Progenitor cell of endocrine pancreas (in vitro differentiated cells): ENCODE data around the gene TTC28. TPM values are rescaled to one million over a fixed set of nuclear protein-coding genes. Genes with fewer than 3 reads are reported as not detected.
"Not testable (repeated sequence)": the region's sequence is repeated elsewhere in the genome, so short reads cannot be mapped to it uniquely, and the experiment has no call there.

Experiments
- DNase-seq: peaks from one replicate; pipeline ENCODE4 v3.0.0; 2021; ENCODE audit warnings: low spot score; ENCODE audit not compliant: unreplicated experiment
- H3K27ac Mint-ChIP-seq: 2 replicates; pipeline ENCODE4 v1.8.0; 2021; ENCODE audit warnings: mild to moderate bottlenecking, moderate library complexity, mixed read lengths
- H3K27me3 Mint-ChIP-seq: 2 replicates; pipeline ENCODE4 v1.8.0; 2021; ENCODE audit warnings: mixed read lengths
- H3K36me3 Mint-ChIP-seq: 2 replicates; pipeline ENCODE4 v1.8.0; 2022; ENCODE audit warnings: mixed read lengths; ENCODE audit not compliant: insufficient read depth
- H3K4me1 Mint-ChIP-seq: 2 replicates; pipeline ENCODE4 v1.8.0; 2021; ENCODE audit warnings: low read depth, mixed read lengths
- H3K4me3 Mint-ChIP-seq: 2 replicates; pipeline ENCODE4 v1.8.0; 2021; ENCODE audit warnings: low read depth, mild to moderate bottlenecking, moderate library complexity, mixed read lengths
- H3K9me3 Mint-ChIP-seq: 2 replicates; pipeline ENCODE4 v1.8.0; 2021; ENCODE audit warnings: low read depth, mixed read lengths
- total RNA-seq: library from RNA; stranded (reverse); gene quantifications from 2 replicates; pipeline ENCODE4 v1.2.1, GENCODE V29; 2021
- TF ChIP-seq, protein P1 (sequence below): fragments of 200-600 bp; sonication (generic); IDR thresholded peaks from one replicate; pipeline ENCODE4 v1.5.0; 2021; ENCODE audit warnings: antibody characterized with exemption, mild to moderate bottlenecking; ENCODE audit not compliant: unreplicated experiment

Gene TTC28
- total RNA-seq, 1 donor from 2014 or later = 35.2 TPM

DNA sequence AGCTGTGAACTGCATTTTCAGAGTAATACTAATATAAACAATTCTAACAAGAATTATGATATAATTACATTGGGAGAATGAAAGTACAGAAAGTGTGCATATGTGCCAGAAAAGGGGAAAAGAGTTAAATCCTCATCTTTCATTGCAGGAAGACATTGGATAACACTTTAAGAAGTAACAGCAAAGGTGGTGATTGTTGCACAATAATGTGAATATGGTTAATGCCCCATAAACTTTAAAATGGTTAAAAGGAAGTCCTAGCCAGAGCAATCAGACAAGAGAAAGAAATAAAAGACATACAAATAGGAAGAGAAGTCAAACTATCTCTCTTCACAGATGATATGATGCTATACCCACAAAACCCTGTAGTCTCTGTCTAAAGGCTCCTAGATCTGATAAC lies 111.5 kb downstream of the TTC28 start:
- H3K36me3 Mint-ChIP-seq = no peaks in the 10 kb centered on the region
- DNase-seq = no peak
- no peaks in the 10 kb centered on the region for H3K27me3 Mint-ChIP-seq
- TF ChIP-seq, protein P1, sequence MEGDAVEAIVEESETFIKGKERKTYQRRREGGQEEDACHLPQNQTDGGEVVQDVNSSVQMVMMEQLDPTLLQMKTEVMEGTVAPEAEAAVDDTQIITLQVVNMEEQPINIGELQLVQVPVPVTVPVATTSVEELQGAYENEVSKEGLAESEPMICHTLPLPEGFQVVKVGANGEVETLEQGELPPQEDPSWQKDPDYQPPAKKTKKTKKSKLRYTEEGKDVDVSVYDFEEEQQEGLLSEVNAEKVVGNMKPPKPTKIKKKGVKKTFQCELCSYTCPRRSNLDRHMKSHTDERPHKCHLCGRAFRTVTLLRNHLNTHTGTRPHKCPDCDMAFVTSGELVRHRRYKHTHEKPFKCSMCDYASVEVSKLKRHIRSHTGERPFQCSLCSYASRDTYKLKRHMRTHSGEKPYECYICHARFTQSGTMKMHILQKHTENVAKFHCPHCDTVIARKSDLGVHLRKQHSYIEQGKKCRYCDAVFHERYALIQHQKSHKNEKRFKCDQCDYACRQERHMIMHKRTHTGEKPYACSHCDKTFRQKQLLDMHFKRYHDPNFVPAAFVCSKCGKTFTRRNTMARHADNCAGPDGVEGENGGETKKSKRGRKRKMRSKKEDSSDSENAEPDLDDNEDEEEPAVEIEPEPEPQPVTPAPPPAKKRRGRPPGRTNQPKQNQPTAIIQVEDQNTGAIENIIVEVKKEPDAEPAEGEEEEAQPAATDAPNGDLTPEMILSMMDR = no peak
- H3K9me3 Mint-ChIP-seq = no peaks in the 10 kb centered on the region
- H3K27ac Mint-ChIP-seq = no peak overlapping the region
- peaks cover 4% of the 10 kb centered on the region for H3K4me1 Mint-ChIP-seq
- H3K4me3 Mint-ChIP-seq = no peak overlapping the region

DNA sequence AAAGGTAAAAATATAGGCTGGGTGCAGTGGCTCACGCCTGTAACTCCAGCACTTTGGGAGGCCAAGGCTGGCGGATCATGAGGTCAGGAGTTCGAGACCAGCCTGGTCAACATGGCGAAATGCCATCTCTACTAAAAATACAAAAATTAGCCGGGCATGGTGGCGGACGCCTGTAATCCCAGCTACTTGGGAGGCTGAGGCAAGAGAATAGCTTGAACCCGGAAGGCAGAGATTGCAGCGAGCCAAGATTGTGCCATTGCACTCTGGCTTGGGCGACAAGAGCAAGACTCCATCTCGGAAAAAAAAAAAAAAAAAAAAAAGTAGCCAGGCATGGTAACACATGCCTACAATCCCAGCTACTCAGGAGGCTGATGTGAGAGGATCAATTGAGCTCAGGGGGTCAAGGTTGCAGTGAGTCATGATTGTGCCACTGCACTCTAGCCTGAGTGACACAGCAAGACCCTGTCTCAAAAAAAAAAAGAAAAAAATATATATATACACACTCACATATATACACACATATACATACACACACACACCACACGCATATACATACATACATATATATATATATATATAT lies 112.6 kb downstream of the TTC28 start:
- not testable (repeated sequence) for H3K27ac Mint-ChIP-seq, H3K9me3 Mint-ChIP-seq, DNase-seq, H3K4me3 Mint-ChIP-seq, H3K27me3 Mint-ChIP-seq, H3K4me1 Mint-ChIP-seq, H3K36me3 Mint-ChIP-seq

DNA sequence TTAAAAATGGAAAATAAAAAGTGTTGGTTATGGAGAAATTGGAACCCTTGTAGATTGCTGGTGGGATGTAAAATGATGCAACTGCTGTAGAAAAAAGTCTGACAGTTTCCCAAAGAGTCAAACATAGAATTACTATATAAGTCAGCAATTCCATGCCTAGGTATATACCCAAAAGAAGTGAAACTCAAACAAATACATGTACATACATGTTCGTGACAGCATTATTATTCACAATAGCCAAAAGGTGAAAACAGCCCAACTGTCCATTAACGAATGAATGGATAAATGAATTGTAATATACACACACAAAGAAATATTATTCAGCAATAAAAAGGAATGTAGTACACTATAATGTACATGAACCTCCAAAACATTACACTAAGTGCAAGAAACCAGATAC lies 116.0 kb downstream of the TTC28 start:
- DNase-seq = no peak
- H3K27me3 Mint-ChIP-seq = no peaks in the 10 kb centered on the region
- TF ChIP-seq, protein P1 = no peak
- H3K4me3 Mint-ChIP-seq = no peak overlapping the region
- H3K36me3 Mint-ChIP-seq = no peaks in the 10 kb centered on the region
- no peaks in the 10 kb centered on the region for H3K9me3 Mint-ChIP-seq
- H3K27ac Mint-ChIP-seq = no peak overlapping the region
- H3K4me1 Mint-ChIP-seq = peaks cover 4% of the 10 kb centered on the region

DNA sequence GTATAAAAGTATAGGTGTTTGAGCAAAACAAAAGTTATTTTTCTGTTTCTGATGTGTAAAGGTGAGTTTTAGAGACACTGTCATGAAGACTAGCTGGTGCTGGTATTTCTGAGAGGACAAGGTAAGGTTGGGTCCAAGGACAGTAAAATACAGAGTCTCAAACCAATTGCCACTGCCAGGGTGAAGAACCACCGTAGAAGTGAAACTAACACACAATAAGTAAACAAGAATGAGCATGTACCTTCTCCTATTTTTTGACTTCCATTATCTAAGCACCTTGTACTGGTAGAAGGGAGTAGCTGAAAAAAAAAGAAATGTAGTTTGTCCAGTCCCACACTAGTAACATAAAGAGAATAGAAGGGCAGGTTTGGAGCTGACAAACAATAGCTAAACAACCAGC lies 117.3 kb downstream of the TTC28 start:
- Mint-ChIP-seq H3K4me3 (no peak overlapping the region), H3K27me3 (no peaks in the 10 kb centered on the region), H3K27ac (no peak overlapping the region), H3K4me1 (peaks cover 4% of the 10 kb centered on the region), H3K9me3 (peaks cover 5% of the 10 kb centered on the region), H3K36me3 (peaks cover under 1% of the 10 kb centered on the region)
- no peak for DNase-seq
- TF ChIP-seq, protein P1 = no peak

DNA sequence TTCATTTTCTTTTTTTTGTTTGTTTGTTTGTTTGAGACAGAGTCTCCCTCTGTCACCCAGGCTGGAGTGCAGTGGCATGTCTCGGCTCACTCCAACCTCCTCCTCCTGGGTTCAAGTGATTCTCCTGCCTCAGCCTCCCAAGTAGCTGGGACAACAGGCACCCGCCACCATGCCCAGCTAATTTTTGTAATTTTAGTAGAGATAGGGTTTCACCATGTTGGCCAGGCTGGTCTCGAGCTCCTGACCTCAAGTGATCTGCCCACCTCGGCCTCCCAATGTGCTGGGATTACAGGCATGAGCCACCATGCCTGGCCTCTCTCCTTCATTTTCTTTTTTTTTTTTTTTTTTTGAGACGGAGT lies 118.9 kb downstream of the TTC28 start:
- not testable (repeated sequence) for H3K4me1 Mint-ChIP-seq, DNase-seq, H3K27ac Mint-ChIP-seq, H3K4me3 Mint-ChIP-seq, H3K27me3 Mint-ChIP-seq, H3K36me3 Mint-ChIP-seq
- H3K9me3 Mint-ChIP-seq = peaks cover 11% of the 10 kb centered on the region

DNA sequence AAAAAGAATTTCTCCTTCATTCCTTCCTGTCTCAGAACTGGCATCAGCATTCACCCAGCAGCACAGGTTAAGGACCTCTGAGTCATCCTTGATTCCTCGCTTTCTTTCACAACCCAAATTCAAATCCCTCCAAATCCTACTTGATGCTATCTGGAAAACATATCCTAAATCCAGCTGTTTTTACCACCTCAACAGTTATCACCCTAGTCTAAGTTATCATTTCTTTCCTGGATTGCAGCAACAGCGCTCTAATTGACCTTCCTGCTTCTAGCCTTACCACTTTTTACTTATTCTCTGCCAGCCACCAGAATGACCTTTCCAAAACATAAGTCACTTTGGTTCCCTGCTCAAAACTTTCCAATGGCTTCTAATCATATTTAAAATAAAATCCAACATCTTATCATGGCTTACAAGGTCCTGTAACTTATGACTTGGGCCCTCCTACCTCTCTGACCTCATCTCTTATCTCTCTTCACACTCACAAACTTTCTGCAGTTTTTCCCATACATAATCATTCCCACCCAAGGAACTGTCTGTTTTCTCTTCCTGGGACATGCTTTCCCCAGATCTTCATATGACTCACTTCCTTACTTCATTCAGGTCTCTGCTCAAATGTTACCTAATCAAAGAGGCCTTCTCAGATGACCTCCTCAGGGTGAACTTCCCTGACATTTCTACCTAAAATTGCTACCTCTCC lies 119.4 kb downstream of the TTC28 start:
- H3K27me3 Mint-ChIP-seq = no peaks in the 10 kb centered on the region
- no peak overlapping the region for H3K27ac Mint-ChIP-seq
- H3K4me1 Mint-ChIP-seq = no peaks in the 10 kb centered on the region
- peaks cover 13% of the 10 kb centered on the region for H3K9me3 Mint-ChIP-seq
- TF ChIP-seq, protein P1 = no peak
- no peak for DNase-seq
- no peak overlapping the region for H3K4me3 Mint-ChIP-seq
- peaks cover 3% of the 10 kb centered on the region for H3K36me3 Mint-ChIP-seq
